Loucy (cell line): Measurements from ENCODE around the gene PPIG.

Source experiments
- H2AFZ ChIP-seq: fragments of 200-600 bp; sonication (generic); 2 replicates; pipeline ENCODE4 v1.6.0; 2016; ENCODE audit warnings: antibody characterized with exemption, mild to moderate bottlenecking, low read length, moderate library complexity
- H3F3A ChIP-seq: fragments of 200-600 bp; 2 replicates; pipeline ENCODE4 v1.6.0; 2016; ENCODE audit warnings: antibody characterized with exemption, low read depth, mild to moderate bottlenecking
- H3K27me3 ChIP-seq: fragments of 200-600 bp; sonication (generic); 2 replicates; pipeline ENCODE4 v1.6.1; 2014; ENCODE audit warnings: low read length, mild to moderate bottlenecking; ENCODE audit not compliant: insufficient read depth, poor library complexity, severe bottlenecking
- H3K36me3 ChIP-seq: fragments of 200-600 bp; sonication (generic); 2 replicates; pipeline ENCODE4 v1.6.1; 2016; ENCODE audit warnings: low read length; ENCODE audit not compliant: insufficient read depth
- H3K4me1 ChIP-seq: fragments of 200-600 bp; sonication (generic); 2 replicates; pipeline ENCODE4 v1.5.1; 2014; ENCODE audit warnings: low read length, mild to moderate bottlenecking; ENCODE audit not compliant: insufficient read depth, poor library complexity, severe bottlenecking
- H3K4me2 ChIP-seq: fragments of 200-600 bp; sonication (generic); 2 replicates; pipeline ENCODE4 v1.6.0; 2014; ENCODE audit warnings: antibody characterized with exemption, low read length, low read depth, mild to moderate bottlenecking; ENCODE audit not compliant: poor library complexity, severe bottlenecking
- H3K4me3 ChIP-seq: fragments of 200-600 bp; sonication (generic); 2 replicates; pipeline ENCODE4 v1.5.1; 2014; ENCODE audit warnings: low read length, mild to moderate bottlenecking, mixed read lengths; ENCODE audit not compliant: poor library complexity, severe bottlenecking
- H3K79me2 ChIP-seq: fragments of 200-600 bp; sonication (generic); 2 replicates; pipeline ENCODE4 v1.6.1; 2014; ENCODE audit warnings: low read length; ENCODE audit not compliant: insufficient read depth
- H3K9ac ChIP-seq: fragments of 200-600 bp; sonication (generic); 2 replicates; pipeline ENCODE4 v1.6.0; 2014; ENCODE audit warnings: mild to moderate bottlenecking, low read depth, low read length, moderate library complexity; ENCODE audit not compliant: poor library complexity, severe bottlenecking
- H3K9me2 ChIP-seq: fragments of 200-600 bp; sonication (generic); replicated peaks from 2 replicates; pipeline ENCODE4 v1.6.1; 2016; ENCODE audit warnings: low read depth, low read length, mixed read lengths
- H3K9me3 ChIP-seq: fragments of 200-600 bp; sonication (generic); 2 replicates; pipeline ENCODE4 v1.6.1; 2014; ENCODE audit warnings: mild to moderate bottlenecking, antibody characterized with exemption, low read length, low read depth; ENCODE audit not compliant: insufficient read depth
- H4K20me1 ChIP-seq: fragments of 200-600 bp; sonication (generic); 2 replicates; pipeline ENCODE4 v1.6.0; 2014; ENCODE audit warnings: antibody characterized with exemption, low read length, mild to moderate bottlenecking; ENCODE audit not compliant: insufficient read depth, poor library complexity, severe bottlenecking
- EZH2phosphoT487 ChIP-seq: fragments of 200-600 bp; IDR thresholded peaks from 2 replicates; pipeline ENCODE4 v1.6.1; 2018; ENCODE audit warnings: antibody characterized with exemption, mild to moderate bottlenecking, moderate library complexity, borderline replicate concordance
- TF ChIP-seq, protein P1 (sequence below): fragments of 200-600 bp; sonication (generic); conservative IDR thresholded peaks from 2 replicates; pipeline ENCODE4 v1.5.1; 2014; ENCODE audit warnings: mild to moderate bottlenecking, antibody characterized with exemption, low read length

PPIG gene

GRCh38 chr2:169649278-169649677, 65.1 kb downstream of the PPIG start:
- H3K4me1 ChIP-seq, result no peaks in the 10 kb centered on the region
- no peaks in the 10 kb centered on the region for H3F3A ChIP-seq
- TF ChIP-seq, protein P1, sequence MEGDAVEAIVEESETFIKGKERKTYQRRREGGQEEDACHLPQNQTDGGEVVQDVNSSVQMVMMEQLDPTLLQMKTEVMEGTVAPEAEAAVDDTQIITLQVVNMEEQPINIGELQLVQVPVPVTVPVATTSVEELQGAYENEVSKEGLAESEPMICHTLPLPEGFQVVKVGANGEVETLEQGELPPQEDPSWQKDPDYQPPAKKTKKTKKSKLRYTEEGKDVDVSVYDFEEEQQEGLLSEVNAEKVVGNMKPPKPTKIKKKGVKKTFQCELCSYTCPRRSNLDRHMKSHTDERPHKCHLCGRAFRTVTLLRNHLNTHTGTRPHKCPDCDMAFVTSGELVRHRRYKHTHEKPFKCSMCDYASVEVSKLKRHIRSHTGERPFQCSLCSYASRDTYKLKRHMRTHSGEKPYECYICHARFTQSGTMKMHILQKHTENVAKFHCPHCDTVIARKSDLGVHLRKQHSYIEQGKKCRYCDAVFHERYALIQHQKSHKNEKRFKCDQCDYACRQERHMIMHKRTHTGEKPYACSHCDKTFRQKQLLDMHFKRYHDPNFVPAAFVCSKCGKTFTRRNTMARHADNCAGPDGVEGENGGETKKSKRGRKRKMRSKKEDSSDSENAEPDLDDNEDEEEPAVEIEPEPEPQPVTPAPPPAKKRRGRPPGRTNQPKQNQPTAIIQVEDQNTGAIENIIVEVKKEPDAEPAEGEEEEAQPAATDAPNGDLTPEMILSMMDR, result no peak
- TF ChIP-seq EZH2phosphoT487, result no peak
- no peaks in the 10 kb centered on the region for H3K9me3 ChIP-seq
- no peaks in the 10 kb centered on the region for H3K79me2 ChIP-seq
- H3K9me2 ChIP-seq, result no peaks in the 10 kb centered on the region
- no peak overlapping the region for H3K9ac ChIP-seq
- no peaks in the 10 kb centered on the region for H3K36me3 ChIP-seq
- no peak overlapping the region for H3K4me3 ChIP-seq
- H3K27me3 ChIP-seq, result no peaks in the 10 kb centered on the region
- H2AFZ ChIP-seq, result no peak overlapping the region
- H3K4me2 ChIP-seq, result no peak overlapping the region
- H4K20me1 ChIP-seq, result no peaks in the 10 kb centered on the region

- H3K9ac ChIP-seq, result no peak overlapping the region
- H4K20me1 ChIP-seq, result no peaks in the 10 kb centered on the region
- no peak overlapping the region for H3K4me2 ChIP-seq
Measured at GRCh38 chr2:169653636-169654035, 69.5 kb downstream of the PPIG start.

DNA sequence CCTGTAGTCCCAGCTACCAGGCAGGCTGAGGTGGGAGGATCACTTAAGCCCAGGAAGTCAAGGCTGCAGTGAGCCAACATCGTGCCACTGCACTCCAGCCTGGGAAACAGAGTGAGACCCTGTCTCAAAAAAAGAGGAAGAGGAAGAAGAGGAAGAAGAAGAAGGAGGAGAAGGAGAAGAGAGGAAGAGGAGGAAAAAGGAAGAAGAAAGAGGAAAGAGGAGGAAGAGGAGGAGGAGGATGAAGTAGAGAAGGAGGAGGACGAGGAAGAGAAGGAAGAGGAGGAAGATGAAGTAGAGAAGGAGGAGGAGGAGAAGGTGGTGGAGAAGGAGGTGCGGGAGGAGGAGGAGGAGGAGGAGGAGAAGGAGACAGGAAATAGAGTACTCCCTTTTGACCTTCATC, 72.0 kb downstream of the PPIG start:
- Histone ChIP-seq H4K20me1 (no peaks in the 10 kb centered on the region), H3F3A (no peaks in the 10 kb centered on the region), H3K4me2 (no peak overlapping the region), H3K4me1 (peaks cover 12% of the 10 kb centered on the region), H3K9ac (no peak overlapping the region), H3K36me3 (no peaks in the 10 kb centered on the region), H3K79me2 (no peaks in the 10 kb centered on the region), H3K9me3 (no peaks in the 10 kb centered on the region), H3K9me2 (no peaks in the 10 kb centered on the region), H3K27me3 (no peaks in the 10 kb centered on the region), H3K4me3 (no peak overlapping the region), H2AFZ (peak overlapping the region; percentile 77; the same call in 1 of the 2 replicates)
- TF ChIP-seq, protein P1, result no peak
- TF ChIP-seq EZH2phosphoT487, result no peak

More at GRCh38 chr2:169653636-169654035, 69.5 kb downstream of the PPIG start:
- Histone ChIP-seq H3K79me2 (no peaks in the 10 kb centered on the region), H3K36me3 (no peaks in the 10 kb centered on the region), H3F3A (no peaks in the 10 kb centered on the region), H3K9me3 (no peaks in the 10 kb centered on the region), H2AFZ (no peak overlapping the region), H3K4me3 (no peak overlapping the region), H3K4me1 (no peaks in the 10 kb centered on the region), H3K27me3 (no peaks in the 10 kb centered on the region), H3K9me2 (no peaks in the 10 kb centered on the region)
- no peak for TF ChIP-seq EZH2phosphoT487
- TF ChIP-seq, protein P1, result no peak
